NCI-H748 (cell line): ENCODE results near the gene SEMA3A.
"Not testable (repeated sequence)": the region's sequence is repeated elsewhere in the genome, so short reads cannot be mapped to it uniquely, and the experiment has no call there.

ENCODE experiments used
- DNase-seq: peaks from one replicate; lab custom pipeline; 2025; ENCODE audit not compliant: unreplicated experiment; lab: John Stamatoyannopoulos, UW

Gene SEMA3A

GRCh38 chr7:84070770-84071169 lies 123.8 kb downstream of the SEMA3A start:
- no peak for DNase-seq

- no peak for DNase-seq
Measured at GRCh38 chr7:84069999-84070500, 124.5 kb downstream of the SEMA3A start.

- no peak for DNase-seq
Measured at GRCh38 chr7:84069033-84069432, 125.6 kb downstream of the SEMA3A start.

GRCh38 chr7:84062489-84062901 lies 132.1 kb downstream of the SEMA3A start:
- DNase-seq: not testable (repeated sequence)

- peak; percentile 45 for DNase-seq
Measured at GRCh38 chr7:84060760-84061261, 133.8 kb downstream of the SEMA3A start.

GRCh38 chr7:84060000-84060399 lies 134.6 kb downstream of the SEMA3A start:
- no peak for DNase-seq

GRCh38 chr7:84058311-84059076 lies 136.1 kb downstream of the SEMA3A start:
- no peak for DNase-seq

- no peak for DNase-seq
Measured at GRCh38 chr7:84057576-84057975, 137.0 kb downstream of the SEMA3A start.

- no peak for DNase-seq
Measured at GRCh38 chr7:84055904-84056605, 138.5 kb downstream of the SEMA3A start.

- DNase-seq: not testable (repeated sequence)
Measured at GRCh38 chr7:84055199-84055598, 139.4 kb downstream of the SEMA3A start.

GRCh38 chr7:84049071-84049836 lies 145.3 kb downstream of the SEMA3A start:
- no peak for DNase-seq

- DNase-seq: no peak
Measured at GRCh38 chr7:84047085-84047484, 147.5 kb downstream of the SEMA3A start.

GRCh38 chr7:84044834-84045233 lies 149.8 kb downstream of the SEMA3A start:
- no peak for DNase-seq

- no peak for DNase-seq
Measured at GRCh38 chr7:84043661-84044191, 150.9 kb downstream of the SEMA3A start.

- DNase-seq: peak; percentile 18
Measured at GRCh38 chr7:84042110-84042539, 152.5 kb downstream of the SEMA3A start.

GRCh38 chr7:84041649-84042048 lies 152.9 kb downstream of the SEMA3A start:
- DNase-seq: no peak

GRCh38 chr7:84040355-84040754 lies 154.2 kb downstream of the SEMA3A start:
- peak; percentile 99 for DNase-seq

GRCh38 chr7:84039432-84039831 lies 155.2 kb downstream of the SEMA3A start:
- no peak for DNase-seq

- no peak for DNase-seq
Measured at GRCh38 chr7:84027678-84028077, 166.9 kb downstream of the SEMA3A start.

- DNase-seq: no peak
Measured at GRCh38 chr7:84025332-84025927, 169.2 kb downstream of the SEMA3A start.
